Fibroblast of the conjunctiva (primary cell): ENCODE results near the gene PRKCA.
A peak's percentile ranks its signal among the peaks of the same experiment; 100 is the strongest.
"Not testable (repeated sequence)": the region's sequence is repeated elsewhere in the genome, so short reads cannot be mapped to it uniquely, and the experiment has no call there.

Experiments used
- DNase-seq: peaks from one replicate; pipeline ENCODE4 v3.0.0-alpha.2; 2010; ENCODE audit warnings: low read depth

Gene PRKCA

DNA sequence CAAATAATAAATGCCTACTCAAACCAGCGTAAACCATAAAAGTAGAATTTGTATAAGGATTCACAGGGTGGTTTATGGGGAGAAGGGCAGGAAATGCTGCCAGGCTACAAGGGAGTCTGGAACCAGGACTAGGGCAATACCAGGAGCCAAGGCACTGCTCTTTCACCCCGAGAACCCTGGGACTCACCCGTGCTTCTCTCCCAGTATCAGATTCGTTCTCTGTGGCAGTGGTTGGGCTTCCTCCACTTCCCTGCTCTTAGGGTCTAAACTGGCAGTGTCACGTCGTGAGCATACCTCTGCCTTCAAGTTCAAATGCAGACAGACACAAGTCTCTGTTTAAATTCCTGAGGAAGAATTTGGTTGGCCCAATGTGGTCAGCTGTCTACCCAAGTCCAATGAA, 49.3 kb downstream of the PRKCA start:
- DNase-seq, result no peak

DNA sequence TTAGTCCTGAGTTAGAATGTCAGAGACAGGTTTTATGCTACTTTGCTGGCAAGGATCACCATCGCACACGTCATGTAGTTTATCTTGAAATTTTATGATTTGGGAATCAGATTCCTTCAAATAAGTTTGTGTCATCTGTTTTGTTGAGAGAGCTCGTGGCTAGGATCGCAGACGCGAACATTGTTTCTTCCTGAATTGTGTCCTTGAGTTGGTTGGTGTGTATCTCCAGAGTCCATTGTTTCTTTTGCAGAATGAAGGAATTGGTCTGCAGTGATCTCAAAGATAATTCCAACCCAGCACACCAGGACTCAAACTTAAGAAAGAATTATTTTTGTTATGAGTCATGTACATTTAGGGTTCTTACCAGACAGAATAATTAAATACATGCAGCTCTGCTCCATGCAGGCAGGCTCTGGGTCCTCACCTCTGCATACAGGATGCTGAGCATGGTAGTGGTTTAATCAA, 51.6 kb downstream of the PRKCA start:
- DNase-seq, result peak; percentile 14

DNA sequence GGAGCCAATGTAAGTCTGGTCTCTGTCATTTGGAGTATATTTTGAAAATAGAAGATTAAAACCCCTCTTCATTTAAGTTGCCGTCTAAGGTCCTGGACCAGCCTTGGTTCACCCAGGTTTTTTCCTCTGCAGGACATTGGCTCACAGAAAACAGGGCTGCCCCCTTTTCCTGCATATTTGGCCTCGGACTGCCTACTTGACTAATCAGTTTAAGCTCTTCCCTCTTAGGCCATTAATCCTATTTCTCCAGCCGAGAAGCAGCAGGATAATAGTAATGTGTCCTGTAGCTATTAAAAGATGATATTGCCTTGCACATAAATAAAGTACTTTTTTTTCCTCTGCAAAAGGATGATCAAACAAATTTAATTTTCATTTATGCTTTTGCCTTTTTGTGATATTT, 52.1 kb downstream of the PRKCA start:
- no peak for DNase-seq

DNA sequence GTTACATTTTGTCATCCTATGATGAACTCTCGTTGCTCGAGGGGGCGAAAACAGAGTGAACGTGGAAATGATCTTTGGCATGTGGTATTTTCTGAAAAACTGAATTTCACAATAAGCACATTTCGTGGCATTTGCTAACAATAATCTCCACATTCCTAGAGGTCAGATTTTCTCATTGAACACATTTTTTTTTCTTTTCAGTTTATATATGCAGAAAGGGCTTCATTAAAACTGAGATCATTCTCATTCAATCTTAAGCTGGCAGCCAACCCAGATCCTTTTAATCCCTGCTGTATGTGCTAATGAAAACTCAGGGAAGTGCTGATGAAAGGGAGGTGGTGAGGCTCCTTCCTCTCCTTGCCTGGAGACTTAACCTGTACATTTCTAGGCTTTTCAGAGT, 52.6 kb downstream of the PRKCA start:
- peak; percentile 14 for DNase-seq

DNA sequence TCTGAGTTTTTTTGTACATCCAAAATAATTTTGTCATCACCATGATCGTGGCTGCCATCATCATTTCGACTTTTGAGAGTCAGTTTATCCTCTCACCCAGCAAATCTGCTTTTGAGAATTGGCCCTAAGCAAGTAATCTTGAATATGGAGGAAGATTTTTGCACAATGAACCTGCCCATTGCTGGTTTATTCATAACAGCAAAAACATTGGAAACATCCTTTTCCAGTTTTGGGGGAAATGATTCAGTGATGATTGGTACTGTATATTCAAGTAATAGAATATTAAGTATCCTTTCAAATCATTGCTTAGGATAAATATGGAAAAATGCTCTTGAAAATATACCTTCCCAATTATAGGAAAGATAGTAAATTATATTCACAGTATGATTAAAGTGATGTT, 53.1 kb downstream of the PRKCA start:
- no peak for DNase-seq

DNA sequence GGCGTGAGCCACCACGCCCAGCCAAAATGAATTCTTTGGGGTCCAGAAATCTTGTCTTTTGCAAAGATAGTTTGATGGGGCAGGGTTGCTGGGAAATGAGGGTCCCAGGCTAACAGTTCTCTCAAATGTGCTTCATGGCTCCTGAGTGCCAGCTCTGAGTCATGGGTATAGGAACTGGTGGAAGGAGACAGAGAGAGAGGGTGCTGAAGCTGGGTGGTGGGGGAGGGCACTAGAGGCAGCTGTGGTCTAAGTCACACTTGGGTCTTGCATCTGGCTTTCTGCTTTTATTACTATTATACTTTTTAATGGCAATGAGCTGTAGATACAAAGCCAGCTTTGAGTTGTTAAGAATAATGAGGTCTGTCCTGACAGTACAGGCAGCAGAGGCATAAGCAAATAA, 54.6 kb downstream of the PRKCA start:
- no peak for DNase-seq

DNA sequence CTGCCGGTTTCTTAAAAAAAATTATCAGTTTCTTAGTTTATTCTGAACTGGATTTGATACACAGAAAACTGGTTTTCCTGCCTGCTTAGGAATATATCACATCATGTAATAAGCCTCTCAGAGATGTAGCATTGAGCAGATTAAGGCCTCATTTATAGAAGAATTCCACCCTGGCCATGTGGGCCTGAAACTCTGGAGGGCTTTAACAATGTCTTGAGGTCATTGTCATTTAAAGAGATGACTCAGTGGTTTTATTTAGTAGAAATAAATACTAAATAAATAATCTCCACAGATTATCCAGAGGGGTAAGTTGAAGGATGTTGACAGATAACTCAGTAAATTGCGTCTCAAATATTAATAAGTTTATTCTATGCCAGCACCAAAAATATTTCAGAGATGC, 56.9 kb downstream of the PRKCA start:
- DNase-seq, result no peak

DNA sequence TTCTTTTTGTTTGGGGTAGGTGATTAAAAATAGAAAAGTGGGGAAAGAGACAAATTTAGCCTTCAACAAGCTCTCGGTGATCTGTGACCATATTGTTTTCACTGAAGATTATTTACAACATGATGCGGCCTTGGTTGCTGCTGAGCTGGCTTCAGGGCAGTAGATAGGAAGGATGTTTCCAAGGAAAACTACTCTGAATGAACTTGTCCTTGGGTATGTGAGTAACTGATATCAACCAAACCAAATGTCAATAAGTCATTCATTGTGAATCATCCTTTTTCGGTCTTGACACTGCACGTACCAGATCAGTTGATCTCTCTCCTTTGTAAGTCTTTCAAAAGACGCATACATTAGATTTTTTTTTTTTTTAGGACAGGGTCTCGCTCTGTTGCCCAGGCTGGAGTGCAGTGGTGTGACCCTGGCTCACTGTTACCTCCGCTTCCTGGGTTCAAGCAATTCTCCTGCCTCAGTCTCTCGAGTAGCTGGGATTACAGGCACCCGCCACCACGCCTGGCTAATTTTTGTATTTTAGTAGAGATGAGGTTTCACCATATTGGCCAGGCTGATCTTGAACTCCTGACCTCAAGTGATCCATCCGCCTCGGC, 58.6 kb downstream of the PRKCA start:
- not testable (repeated sequence) for DNase-seq

DNA sequence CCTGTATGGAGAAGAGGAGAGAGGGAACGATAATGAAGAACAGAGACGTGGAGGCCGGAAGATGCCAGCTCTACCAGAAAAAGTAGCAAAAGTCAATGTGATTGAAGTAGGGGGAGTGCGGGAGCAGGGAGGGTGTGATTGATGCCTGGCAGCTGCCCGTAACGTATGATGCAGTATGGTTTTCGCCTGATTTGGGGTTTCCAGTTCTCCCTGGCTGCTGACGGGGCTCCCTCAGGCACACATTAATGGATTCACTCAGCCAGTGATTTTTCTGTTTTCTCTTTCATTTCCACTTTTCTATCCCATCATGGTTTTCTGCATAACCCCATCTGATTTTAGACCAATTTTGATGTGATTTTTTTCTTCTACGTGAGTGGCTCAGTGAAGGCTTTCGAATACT, 62.1 kb downstream of the PRKCA start:
- DNase-seq, result no peak

DNA sequence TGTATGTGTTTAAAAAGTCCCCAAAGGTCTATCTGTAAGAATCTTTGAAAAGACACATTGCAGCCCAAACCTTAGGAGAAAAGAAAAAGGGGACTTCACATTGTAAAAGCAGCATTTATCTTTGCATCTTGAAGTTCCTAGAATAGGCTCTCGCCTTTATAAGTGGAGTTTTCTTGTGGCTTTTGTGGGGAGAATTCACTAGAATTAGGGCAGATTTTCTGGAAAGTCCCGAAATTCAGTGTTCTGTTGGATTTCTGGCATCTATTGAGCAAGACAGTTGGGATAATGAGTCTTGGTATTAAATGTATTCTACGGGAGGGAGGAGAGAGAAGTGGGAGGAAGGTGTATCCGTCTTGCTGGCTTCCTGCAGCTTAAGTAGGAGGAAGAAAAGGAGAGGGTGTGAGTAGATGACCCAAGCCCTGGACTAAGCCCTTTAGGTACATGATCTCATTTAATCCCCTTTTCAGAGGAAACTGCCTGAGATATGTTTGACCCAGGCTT, 62.6 kb downstream of the PRKCA start:
- no peak for DNase-seq

DNA sequence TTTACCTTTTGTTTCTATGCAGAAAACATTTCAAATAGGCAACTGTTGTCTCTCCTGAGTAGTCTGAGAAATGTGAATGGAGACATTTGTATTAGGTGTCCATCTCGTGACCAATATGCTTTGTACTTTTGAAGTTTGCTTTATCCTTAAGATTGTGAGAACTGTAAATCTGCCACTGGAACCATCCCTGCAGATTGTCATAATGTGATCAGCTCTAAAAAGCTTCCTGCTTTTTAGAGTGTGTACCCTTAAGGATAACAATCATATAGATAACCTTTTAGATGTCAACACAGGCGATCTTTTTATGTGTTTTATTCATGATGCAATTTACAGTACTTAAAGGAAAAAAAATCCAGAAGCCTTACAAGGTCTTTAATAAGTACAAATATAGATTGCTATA, 63.5 kb downstream of the PRKCA start:
- DNase-seq, result no peak

DNA sequence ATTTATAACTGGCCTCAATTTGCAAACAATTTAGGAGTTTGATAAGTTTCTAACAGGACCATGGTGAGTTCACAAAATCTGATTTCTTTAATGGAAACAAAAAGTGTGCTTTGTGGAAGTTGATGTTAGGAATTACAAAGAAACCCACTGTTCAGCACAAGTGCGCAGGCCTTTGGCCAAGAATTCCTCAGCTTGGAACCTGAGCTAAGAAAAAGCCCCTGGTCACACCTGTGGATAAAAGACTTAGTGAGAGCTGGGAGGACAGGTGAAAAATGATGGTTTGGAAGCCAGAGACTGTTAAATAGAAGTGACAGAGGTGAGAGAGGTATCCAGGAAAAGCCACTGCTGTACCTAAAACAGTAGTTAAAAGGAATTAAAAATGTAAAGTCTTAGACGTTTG, 64.7 kb downstream of the PRKCA start:
- DNase-seq, result no peak

DNA sequence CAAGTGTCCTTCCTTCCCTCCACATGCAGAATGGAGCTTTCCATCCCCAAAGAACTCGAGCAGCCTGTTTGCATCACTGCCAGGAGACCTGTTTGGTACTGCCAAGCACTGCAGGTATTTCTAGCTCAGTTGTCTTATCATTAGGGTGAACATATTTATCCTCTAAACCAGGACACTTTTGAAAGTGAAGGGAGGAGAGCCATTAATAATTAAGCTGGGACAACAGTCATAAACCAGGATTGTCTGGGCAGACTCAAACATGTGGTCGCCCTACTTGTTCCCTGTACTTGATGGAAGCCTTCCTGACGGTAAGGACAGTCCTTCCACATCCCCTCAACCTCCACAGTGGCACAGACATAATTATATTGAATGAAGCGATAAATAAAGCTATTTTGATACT, 67.4 kb downstream of the PRKCA start:
- DNase-seq, result no peak

DNA sequence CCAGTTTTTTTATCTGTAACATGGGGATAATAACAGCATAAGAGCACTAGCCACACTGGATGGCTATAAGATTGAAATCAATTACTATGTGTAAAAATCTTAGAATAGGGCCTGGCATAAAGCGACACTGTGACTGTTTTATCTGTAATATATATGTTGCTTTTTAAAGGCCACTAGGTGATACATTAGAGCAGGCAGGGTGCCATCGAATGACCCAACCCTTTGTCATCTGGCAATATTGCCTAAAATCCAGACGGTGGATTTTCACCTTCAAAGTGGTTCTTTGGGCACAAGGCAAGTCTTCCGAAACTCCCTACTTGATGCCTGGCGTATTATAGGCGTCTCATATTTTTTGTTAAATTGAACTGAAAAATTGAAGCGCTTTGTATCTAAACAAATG, 69.1 kb downstream of the PRKCA start:
- no peak for DNase-seq

DNA sequence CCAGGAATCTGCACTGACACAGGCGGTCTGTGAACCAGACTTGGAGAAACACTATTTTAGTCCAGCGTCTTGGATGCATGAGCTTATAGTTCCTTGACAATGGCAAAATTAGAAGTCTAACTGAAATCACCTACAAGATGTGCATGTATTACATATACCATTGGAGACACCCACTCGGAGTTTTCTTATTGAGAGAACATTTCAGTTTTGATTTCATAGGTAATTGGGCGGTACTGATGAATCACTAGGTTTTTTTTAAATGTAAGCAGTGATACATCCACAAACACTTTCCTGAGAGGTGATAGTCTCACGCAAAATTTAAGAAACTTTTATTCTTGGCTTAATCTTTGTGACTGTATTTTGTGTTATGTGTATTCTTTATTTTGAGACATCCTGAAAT, 69.8 kb downstream of the PRKCA start:
- DNase-seq, result no peak

DNA sequence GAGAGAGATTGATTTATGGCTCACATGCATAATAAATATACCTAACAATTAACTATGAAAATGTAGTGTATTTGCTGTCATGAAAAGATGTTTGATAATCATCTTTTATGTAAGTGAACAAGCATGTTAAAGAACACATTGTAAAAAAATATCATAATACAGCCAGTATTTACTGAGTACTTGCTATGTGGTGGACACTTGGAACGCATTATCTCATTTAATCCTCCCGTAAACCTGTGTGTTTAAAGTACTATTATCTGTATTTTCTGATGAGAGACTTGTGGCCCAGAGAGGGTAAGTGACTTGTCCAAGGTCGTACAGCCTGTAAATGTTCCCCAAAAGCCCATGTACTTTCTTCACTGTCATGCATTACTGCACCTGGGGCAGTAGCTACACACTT, 70.7 kb downstream of the PRKCA start:
- DNase-seq, result no peak

DNA sequence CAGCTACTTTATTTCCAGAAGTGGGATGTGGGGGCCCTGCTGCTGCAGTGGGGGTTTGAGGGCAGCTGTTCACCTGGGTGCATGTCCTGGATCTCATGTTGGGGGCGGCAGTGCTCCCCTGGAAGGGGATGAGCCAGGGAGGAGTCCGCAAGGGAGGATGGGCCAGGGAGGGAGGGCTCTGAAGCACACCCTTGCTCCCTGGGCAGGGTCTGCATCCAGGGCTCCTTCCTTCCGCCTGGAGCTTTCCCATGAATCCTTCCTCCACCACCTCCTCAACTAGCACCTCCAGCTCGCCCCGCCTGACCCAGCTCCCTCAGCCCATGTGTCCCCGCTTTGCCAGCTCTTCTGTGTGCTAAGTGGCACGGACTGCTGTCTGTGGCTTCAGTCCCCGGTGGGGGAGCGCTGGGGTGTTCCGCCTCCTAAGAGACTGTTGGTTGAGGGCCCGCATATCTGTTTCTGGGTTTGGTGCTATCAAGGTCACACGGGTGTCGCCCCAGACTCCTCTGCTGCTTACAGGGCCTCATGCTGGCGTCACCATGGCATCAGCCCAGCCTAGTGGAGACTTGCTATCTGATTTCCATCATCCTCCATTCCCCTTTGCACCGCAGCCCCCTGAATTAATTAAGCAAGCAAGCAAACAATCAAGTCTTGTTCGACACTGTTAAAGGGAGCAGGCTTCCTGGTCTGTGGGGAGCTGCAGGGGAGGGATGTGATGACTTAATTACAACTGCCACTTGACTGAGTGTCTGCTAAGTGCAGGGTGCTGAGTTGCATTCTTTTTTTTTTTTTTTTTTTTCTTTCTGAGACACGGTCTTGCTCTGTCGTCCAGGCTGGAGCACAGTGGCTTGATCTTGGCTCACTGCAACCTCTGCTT, 71.8 kb downstream of the PRKCA start:
- DNase-seq, result no peak

DNA sequence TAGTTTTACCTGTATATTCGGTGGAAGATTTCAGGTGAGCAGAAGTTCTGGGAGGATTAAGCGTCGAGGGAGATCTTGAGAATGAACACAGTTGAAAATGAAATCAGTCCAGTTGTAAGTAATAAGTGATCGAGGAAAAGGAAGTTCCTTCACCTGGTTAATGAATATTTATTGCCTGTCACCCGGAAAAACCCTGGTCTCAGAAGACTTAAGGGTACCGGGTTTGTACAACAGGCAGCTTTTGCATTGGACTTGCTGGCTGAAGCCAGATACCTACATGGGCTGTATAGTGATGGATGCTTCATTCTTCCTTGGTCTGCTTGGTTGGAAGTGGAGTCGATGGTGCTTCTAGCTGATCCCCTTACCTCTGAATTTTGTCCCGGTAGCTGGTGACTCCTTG, 72.7 kb downstream of the PRKCA start:
- no peak for DNase-seq

DNA sequence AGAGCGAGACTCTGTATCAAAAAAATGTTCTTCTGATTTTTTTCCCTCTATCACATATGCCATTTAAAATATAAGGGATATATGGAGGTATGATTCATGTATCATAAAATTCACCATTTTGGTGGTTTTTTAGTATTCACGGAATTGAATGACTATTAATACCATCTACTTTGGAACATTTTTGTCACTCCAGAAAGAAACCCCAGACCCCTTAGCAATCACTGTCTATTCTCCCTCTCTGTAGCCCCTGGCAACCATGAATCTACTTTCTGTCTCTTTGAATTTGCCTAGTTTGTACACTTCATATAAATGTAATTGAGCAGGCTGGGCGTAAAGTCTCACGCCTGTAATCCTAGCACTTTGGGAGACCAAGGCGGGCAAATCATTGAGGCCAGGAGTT, 75.9 kb downstream of the PRKCA start:
- no peak for DNase-seq

DNA sequence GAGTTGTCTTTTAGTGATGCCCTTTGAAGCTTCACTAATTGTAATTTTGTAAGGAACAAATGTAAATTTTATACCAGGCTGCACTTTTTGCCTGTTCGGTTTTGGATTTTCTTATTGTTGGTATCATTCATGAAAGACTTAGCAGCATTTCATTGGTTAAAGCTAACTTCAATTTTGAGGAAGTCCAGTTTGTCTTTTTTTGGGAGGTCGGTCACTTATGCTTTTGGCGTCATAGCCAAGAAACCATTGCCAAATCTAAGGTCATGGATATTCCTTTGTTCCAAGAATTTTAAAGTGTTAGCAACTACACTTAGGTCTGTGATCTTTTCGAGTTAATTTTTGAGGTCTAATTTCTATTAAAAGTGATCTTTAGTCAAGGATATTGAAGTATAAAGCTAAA, 77.1 kb downstream of the PRKCA start:
- no peak for DNase-seq

DNA sequence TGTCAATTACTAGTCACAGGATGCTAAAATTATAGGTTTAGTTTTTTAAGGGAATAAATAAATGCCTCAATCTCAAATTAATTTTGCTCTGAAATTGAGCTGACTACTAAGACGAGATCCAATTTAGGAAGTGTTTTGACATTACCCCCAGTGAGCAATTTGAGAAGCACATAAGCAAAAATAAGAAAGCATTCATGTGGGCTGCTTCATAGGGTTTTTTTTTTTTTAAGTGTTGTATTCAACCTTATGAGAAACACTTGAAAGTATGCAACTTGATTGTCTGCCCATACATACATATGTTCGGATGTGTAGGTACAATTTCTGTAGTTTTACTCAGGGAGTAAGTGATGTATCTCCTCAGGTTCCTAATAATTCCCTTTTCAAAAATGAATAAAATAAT, 77.6 kb downstream of the PRKCA start:
- no peak for DNase-seq

DNA sequence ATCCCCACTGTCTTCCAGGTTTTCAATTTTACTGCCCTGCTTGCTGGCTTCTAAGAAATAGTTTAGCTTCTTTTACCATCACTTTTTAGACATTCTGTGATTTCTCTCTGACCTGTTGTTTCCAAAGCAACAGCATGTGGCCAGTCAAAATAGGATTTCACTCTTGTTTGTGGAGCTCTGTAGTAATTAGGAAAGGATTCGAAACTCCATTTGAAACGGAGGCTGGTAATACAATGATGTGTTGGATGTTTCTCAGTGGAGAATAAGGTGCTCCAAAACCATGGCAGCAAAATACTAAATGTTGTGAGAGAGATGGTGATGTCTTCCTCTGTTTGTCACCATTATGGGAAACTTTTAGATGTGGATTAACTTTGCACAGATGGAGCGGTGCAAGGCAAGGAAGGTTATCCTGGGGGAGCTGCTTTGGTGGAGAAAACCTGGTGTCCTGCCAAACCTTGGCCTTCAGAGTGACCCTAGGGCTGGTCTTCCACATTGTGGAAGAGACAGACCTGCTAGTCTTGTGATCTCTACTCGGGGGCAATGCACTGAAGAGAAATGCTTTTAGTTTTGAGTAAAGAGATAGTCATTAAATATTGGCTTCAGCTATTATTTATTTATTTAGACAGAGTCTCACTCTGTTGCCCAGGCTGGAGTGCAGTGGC, 79.4 kb downstream of the PRKCA start:
- DNase-seq, result no peak

DNA sequence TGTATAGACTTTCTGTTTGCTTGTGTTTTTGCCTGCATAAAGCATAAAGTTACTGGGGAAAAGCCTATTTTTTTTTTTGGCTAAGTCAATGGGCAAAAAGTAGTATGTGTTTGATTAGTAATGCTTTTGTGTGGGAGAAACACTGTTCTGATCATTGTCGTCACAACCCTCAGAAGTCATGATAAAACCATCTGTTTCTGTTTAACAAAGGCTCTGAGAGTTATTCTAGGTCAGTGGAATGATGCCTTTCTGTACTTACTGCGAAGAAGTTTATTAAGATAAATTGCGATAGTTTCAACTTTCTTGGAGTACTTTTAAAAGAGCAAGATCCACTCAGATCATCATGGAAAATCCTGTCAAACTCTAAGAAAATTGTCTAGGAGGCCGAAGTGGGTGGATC, 80.9 kb downstream of the PRKCA start:
- DNase-seq, result peak; percentile 82
